Left lung (tissue), 10 donors: ENCODE measurements around the gene EXD3. TPM values are rescaled to one million over a fixed set of nuclear protein-coding genes. Genes with fewer than 3 reads are reported as not detected.
A peak's percentile ranks its signal among the peaks of the same experiment; 100 is the strongest.

Source experiments
- ATAC-seq: fragments of 200-7000 bp; cut with Tn5 transposase; one replicate; pipeline ENCODE4 v1.9.1; 2020; ENCODE audit warnings: moderate library complexity
- DNase-seq, 4 donors: peaks; one replicate each; pipeline ENCODE4 v3.0.0-alpha.2; 2013 to 2020
- H3K27ac ChIP-seq, 2 donors: fragments of 200-600 bp; sonication (generic) in 1 of 2; one replicate each; pipeline versions ENCODE4 v1.5.0 to v1.8.0; 2020 to 2021
- H3K27me3 ChIP-seq, 2 donors: fragments of 200-600 bp; sonication (generic) in 1 of 2; one replicate each; pipeline versions ENCODE4 v1.5.0 to v1.8.0; 2020 to 2021
- H3K36me3 ChIP-seq, 2 donors: fragments of 200-600 bp; sonication (generic) in 1 of 2; one replicate each; pipeline versions ENCODE4 v1.5.0 to v1.8.0; 2020 to 2021
- H3K4me1 ChIP-seq, 2 donors: fragments of 200-600 bp; one replicate each; pipeline ENCODE4 v1.8.0; 2021
- H3K4me3 ChIP-seq, 2 donors: fragments of 200-600 bp; sonication (generic) in 1 of 2; one replicate each; pipeline versions ENCODE4 v1.5.0 to v1.8.0; 2020 to 2021; ENCODE audit warnings: mild to moderate bottlenecking in 1 of 2
- H3K9me3 ChIP-seq, 2 donors: fragments of 200-600 bp; sonication (generic) in 1 of 2; one replicate each; pipeline versions ENCODE4 v1.5.0 to v1.8.0; 2020 to 2021
- CTCF ChIP-seq, 2 donors: fragments of 200-600 bp; sonication (generic) in 1 of 2; IDR thresholded peaks; one replicate each; pipeline versions ENCODE4 v1.5.0 to v1.8.0; 2021; ENCODE audit warnings: antibody characterized with exemption in 2 of 2
- intact Hi-C, 2 donors: fragments of 100-400 bp; cut with DNase I; formaldehyde crosslinking; loops; one replicate each; pipeline versions ENCODE4 v1.11.2 to v1.14.2; 2022
- polyA plus RNA-seq, 6 donors: library from polyadenylated mRNA; unstranded; fragments of 120-200 nt; gene quantifications; one replicate each; pipeline ENCODE4 v1.2.1, GENCODE V29; 2013; ENCODE audit not compliant: insufficient read length in 6 of 6
- total RNA-seq, 2 donors: library from RNA; stranded (reverse); fragmentation: NEBNext Ultra II Directional; extraction: Animal tissue kit (Norgen Biotek cat#: 25700); gene quantifications; one replicate each; pipeline ENCODE4 v1.2.1, GENCODE V29; 2021
- donor health status: DM: no; HTN: yes; CAD: no.
- donor health status: DM: no; HTN: no; CAD: no.

The EXD3 gene
- total and polyA plus RNA-seq, 8 donors, result 13.2 to 21.8 (median 16.6) TPM

GRCh38 chr9:137273611-137274320 is 149.2 kb downstream of the EXD3 start:
- Histone ChIP-seq H3K27me3 (no peaks in the 10 kb centered on the region), H3K4me1 (peaks cover 28 to 57% of the 10 kb centered on the region in 2 donors), H3K4me3 (no peak overlapping the region), H3K27ac (peak overlapping the region in 1 of 2 donors; percentile 65), H3K36me3 (peaks cover 0 to 41% of the 10 kb centered on the region in 2 donors), H3K9me3 (no peaks in the 10 kb centered on the region)
- ATAC-seq, result no peak
- TF ChIP-seq CTCF (IDR thresholded peaks at IDR 0.05), result no peak
- DNase-seq, result peak in 1 of 4 donors; percentile 61
- intact Hi-C loops, result no loop called here

- no peak for DNase-seq
- H3K4me3 ChIP-seq, result no peak overlapping the region
Observed at GRCh38 chr9:137273095-137273490, 149.9 kb downstream of the EXD3 start.

GRCh38 chr9:137272241-137273094 is 150.5 kb downstream of the EXD3 start:
- H3K27me3 ChIP-seq, result no peaks in the 10 kb centered on the region
- no peak for TF ChIP-seq CTCF (IDR thresholded peaks at IDR 0.05)
- intact Hi-C loops, result no loop called here
- no peak for ATAC-seq
- no peak overlapping the region for H3K27ac ChIP-seq
- peaks cover 38 to 64% of the 10 kb centered on the region in 2 donors for H3K4me1 ChIP-seq
- peak in 1 of 4 donors; percentile 66 for DNase-seq
- no peak overlapping the region for H3K4me3 ChIP-seq
- peaks cover 0 to 47% of the 10 kb centered on the region in 2 donors for H3K36me3 ChIP-seq
- no peaks in the 10 kb centered on the region for H3K9me3 ChIP-seq

More at GRCh38 chr9:137273095-137273490, 149.9 kb downstream of the EXD3 start:
- peaks cover 0 to 41% of the 10 kb centered on the region in 2 donors for H3K36me3 ChIP-seq
- intact Hi-C loops, result no loop called here
- ATAC-seq, result no peak
- TF ChIP-seq CTCF (IDR thresholded peaks at IDR 0.05), result no peak
- H3K27me3 ChIP-seq, result no peaks in the 10 kb centered on the region
- no peaks in the 10 kb centered on the region for H3K9me3 ChIP-seq
- no peak overlapping the region for H3K27ac ChIP-seq
- peaks cover 35 to 59% of the 10 kb centered on the region in 2 donors for H3K4me1 ChIP-seq

GRCh38 chr9:137271696-137272076 is 151.3 kb downstream of the EXD3 start:
- Histone ChIP-seq H3K4me1 (peaks cover 30 to 57% of the 10 kb centered on the region in 2 donors), H3K36me3 (peaks cover 0 to 55% of the 10 kb centered on the region in 2 donors)

More at GRCh38 chr9:137271696-137272076, 151.3 kb downstream of the EXD3 start:
- H3K9me3 ChIP-seq, result no peaks in the 10 kb centered on the region
- DNase-seq, result no peak
- no peak overlapping the region for H3K4me3 ChIP-seq
- no peaks in the 10 kb centered on the region for H3K27me3 ChIP-seq
- ATAC-seq, result no peak
- H3K27ac ChIP-seq, result no peak overlapping the region
- intact Hi-C loops, result no loop called here
- TF ChIP-seq CTCF (IDR thresholded peaks at IDR 0.05), result no peak
